DMS153 treated with DMSO at 0.1 percent for 48 hours (cell line): Measurements from ENCODE around the gene FOXQ1.

ENCODE experiments used
- DNase-seq: peaks from one replicate; lab custom pipeline; 2025; ENCODE audit not compliant: unreplicated experiment; lab: John Stamatoyannopoulos, UW

The FOXQ1 gene

GRCh38 chr6:1311400-1312202 is at the start of gene FOXQ1:
FOXQ1 (plus strand) TSS chr6:1312098; CDS start chr6:1312705, 607 bp downstream.
- no peak for DNase-seq

GRCh38 chr6:1262704-1263038 is 49.2 kb upstream of the FOXQ1 start:
- DNase-seq = no peak

- DNase-seq = no peak
Observed at GRCh38 chr6:1263039-1263849, 48.7 kb upstream of the FOXQ1 start.

- no peak for DNase-seq
Observed at GRCh38 chr6:1263850-1264377, 48.0 kb upstream of the FOXQ1 start.

GRCh38 chr6:1264619-1265445 is 47.1 kb upstream of the FOXQ1 start:
- no peak for DNase-seq

- no peak for DNase-seq
Observed at GRCh38 chr6:1266686-1267056, 45.2 kb upstream of the FOXQ1 start.

GRCh38 chr6:1267057-1267732 is 44.7 kb upstream of the FOXQ1 start:
- DNase-seq = no peak

- DNase-seq = no peak
Observed at GRCh38 chr6:1267790-1268762, 43.8 kb upstream of the FOXQ1 start.

- DNase-seq = no peak
Observed at GRCh38 chr6:1271071-1271763, 40.7 kb upstream of the FOXQ1 start.

- no peak for DNase-seq
Observed at GRCh38 chr6:1278061-1278720, 33.7 kb upstream of the FOXQ1 start.

GRCh38 chr6:1279065-1279464 is 32.8 kb upstream of the FOXQ1 start:
- DNase-seq = no peak

GRCh38 chr6:1280666-1281300 is 31.1 kb upstream of the FOXQ1 start:
- no peak for DNase-seq

- no peak for DNase-seq
Observed at GRCh38 chr6:1281746-1282145, 30.2 kb upstream of the FOXQ1 start.

- no peak for DNase-seq
Observed at GRCh38 chr6:1283501-1283900, 28.4 kb upstream of the FOXQ1 start.

GRCh38 chr6:1285556-1285955 is 26.3 kb upstream of the FOXQ1 start:
- DNase-seq = no peak

GRCh38 chr6:1285956-1286355 is 25.9 kb upstream of the FOXQ1 start:
- DNase-seq = no peak

GRCh38 chr6:1287103-1287591 is 24.8 kb upstream of the FOXQ1 start:
- DNase-seq = no peak

GRCh38 chr6:1290086-1290485 is 21.8 kb upstream of the FOXQ1 start:
- no peak for DNase-seq
